Neural progenitor cell (in vitro differentiated cells): Measurements from ENCODE around the gene TES.

Experiments
- EZH2 ChIP-seq: fragments of 200-600 bp; sonication (generic); IDR thresholded peaks from 2 replicates; pipeline ENCODE4 v1.6.1; 2017; ENCODE audit warnings: antibody characterized with exemption, mild to moderate bottlenecking, moderate library complexity
- TF ChIP-seq, protein P1 (sequence below): fragments of 200-600 bp; sonication (generic); IDR thresholded peaks from 2 replicates; pipeline ENCODE4 v1.5.1; 2017; ENCODE audit warnings: antibody characterized with exemption, mild to moderate bottlenecking

DNA sequence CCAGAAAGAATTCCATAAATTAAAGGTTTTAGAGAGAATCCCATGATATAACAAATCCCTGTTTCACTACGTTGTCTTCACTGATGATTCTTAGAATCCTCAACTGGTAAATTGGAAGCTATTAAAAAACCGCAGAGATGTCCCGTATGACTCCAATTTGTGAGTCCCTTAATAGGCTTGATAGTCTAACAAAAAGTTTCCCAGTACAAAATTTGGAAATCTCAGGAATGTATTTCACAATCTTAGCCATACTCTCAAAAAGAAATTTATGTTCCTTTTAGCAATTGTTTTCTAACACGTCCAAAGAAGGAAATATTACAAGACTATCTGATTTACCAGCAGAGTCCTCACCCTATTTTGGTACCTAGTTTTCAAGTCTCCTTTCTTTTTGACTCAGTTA lies 2.5 kb downstream of the TES start:
- TF ChIP-seq EZH2: no peak
- TF ChIP-seq, protein P1, sequence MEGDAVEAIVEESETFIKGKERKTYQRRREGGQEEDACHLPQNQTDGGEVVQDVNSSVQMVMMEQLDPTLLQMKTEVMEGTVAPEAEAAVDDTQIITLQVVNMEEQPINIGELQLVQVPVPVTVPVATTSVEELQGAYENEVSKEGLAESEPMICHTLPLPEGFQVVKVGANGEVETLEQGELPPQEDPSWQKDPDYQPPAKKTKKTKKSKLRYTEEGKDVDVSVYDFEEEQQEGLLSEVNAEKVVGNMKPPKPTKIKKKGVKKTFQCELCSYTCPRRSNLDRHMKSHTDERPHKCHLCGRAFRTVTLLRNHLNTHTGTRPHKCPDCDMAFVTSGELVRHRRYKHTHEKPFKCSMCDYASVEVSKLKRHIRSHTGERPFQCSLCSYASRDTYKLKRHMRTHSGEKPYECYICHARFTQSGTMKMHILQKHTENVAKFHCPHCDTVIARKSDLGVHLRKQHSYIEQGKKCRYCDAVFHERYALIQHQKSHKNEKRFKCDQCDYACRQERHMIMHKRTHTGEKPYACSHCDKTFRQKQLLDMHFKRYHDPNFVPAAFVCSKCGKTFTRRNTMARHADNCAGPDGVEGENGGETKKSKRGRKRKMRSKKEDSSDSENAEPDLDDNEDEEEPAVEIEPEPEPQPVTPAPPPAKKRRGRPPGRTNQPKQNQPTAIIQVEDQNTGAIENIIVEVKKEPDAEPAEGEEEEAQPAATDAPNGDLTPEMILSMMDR: no peak
